ENCODE results near the gene PRDM16. TPM values are rescaled to one million over a fixed set of nuclear protein-coding genes. Genes with fewer than 3 reads are reported as not detected.

PRDM16 gene
- total and polyA plus RNA-seq, 7 donors = 0.04 to 1.2 (median 0.31) TPM

DNA sequence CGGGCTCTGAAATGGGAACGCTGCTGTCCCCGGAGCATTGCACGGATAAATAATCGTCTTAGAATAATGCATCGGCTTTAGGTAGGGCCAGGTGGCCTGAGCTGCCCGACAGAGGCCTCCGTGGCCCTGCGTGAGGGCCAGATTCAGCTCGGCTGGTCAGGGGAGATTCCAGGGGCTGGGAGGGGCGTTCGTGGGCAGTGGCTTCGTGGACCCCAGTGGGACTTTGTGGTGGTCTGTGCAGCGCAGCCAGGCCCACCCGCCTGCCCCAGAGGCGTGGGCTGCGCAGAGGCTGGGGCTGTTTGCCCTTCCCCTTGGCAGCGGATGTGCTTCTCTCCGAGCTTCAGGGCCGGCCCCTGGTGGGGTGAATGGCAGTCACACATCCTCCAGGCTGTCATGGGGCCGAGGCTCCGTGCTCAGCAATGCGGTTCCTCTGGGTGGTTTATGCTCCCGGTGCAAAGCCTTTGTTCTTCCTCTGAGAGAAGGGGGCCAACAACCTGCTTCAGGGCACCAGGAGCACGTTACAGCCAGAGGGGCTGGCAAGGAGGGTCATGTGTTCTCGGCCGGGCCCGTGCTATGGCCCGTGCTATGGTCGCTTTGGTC is 104.5 kb downstream of the PRDM16 start:
- intact Hi-C loops (cut with DNase I) = no loop called here
- ATAC-seq (no peak), DNase-seq (no peak)
- 92 to 93% (median 93%) methylated on average over 29 to 30 of the region's 30 CpGs for WGBS, 3 donors
- H3K4me1 ChIP-seq = peaks cover 27% of the 10 kb centered on the region
- no peak overlapping the region for H3K27ac ChIP-seq
- H3K36me3 ChIP-seq (ENCODE audit: insufficient read depth in 1 of 2, low read depth in 1 of 2) = no peaks in the 10 kb centered on the region
- H3K4me3 ChIP-seq = no peak overlapping the region
- peaks cover 0 to 3% (median 0%) of the 10 kb centered on the region in 3 donors for H3K27me3 ChIP-seq (ENCODE audit: insufficient read depth in 3 of 3, low read length in 2 of 3)
- H3K9me3 ChIP-seq = no peaks in the 10 kb centered on the region
- TF ChIP-seq, protein P1, sequence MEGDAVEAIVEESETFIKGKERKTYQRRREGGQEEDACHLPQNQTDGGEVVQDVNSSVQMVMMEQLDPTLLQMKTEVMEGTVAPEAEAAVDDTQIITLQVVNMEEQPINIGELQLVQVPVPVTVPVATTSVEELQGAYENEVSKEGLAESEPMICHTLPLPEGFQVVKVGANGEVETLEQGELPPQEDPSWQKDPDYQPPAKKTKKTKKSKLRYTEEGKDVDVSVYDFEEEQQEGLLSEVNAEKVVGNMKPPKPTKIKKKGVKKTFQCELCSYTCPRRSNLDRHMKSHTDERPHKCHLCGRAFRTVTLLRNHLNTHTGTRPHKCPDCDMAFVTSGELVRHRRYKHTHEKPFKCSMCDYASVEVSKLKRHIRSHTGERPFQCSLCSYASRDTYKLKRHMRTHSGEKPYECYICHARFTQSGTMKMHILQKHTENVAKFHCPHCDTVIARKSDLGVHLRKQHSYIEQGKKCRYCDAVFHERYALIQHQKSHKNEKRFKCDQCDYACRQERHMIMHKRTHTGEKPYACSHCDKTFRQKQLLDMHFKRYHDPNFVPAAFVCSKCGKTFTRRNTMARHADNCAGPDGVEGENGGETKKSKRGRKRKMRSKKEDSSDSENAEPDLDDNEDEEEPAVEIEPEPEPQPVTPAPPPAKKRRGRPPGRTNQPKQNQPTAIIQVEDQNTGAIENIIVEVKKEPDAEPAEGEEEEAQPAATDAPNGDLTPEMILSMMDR (IDR thresholded peaks at IDR 0.05) = no peak

DNA sequence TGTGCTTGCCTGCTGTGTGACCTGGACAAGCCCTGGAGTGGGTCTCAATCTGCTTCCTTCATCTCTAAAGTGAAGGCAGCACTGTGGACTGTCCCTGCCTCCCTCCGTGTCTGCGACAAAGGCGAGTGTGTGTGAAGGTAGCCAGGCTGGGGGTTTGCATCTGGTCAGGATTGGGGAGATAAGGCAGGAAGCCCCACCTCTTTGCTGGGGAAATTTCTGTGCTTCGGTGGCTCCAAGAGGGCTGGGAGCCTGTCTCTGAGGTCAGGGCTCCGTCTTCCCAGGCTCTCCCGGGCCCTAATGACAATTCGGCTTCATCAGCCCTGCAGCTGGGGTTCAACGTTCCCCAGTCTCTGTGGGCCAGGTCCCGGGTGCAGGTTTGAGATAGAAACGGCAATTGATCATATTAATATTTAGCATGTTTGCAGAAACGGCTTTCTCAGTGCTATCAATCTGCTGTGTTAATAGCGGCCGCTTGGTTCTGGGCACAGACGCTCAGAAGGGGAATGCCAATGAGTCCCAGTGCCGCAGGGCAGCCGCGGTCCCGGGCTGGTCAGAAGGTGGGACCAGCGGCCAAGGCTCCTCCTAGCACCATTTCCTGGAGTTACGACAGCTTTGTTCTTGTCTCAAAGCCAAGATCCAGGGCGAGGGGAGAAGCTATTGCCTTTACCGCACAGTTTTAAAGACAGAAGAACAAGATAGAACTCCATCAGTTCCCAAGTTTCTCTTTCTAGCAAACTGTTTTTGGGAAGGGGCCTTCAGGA is 105.7 kb downstream of the PRDM16 start:
- peak; percentile 29 to 81 (median 63) for ATAC-seq
- TF ChIP-seq, protein P1 (IDR thresholded peaks at IDR 0.05) = no peak
- H3K36me3 ChIP-seq (ENCODE audit: insufficient read depth in 1 of 2, low read depth in 1 of 2) = no peaks in the 10 kb centered on the region
- H3K4me3 ChIP-seq = peak overlapping the region; percentile 13
- peaks cover 27% of the 10 kb centered on the region for H3K4me1 ChIP-seq
- peaks cover 0 to 3% (median 0%) of the 10 kb centered on the region in 3 donors for H3K27me3 ChIP-seq (ENCODE audit: insufficient read depth in 3 of 3, low read length in 2 of 3)
- WGBS, 3 donors = 13 to 21% (median 19%) methylated on average over 22 of the region's 22 CpGs
- H3K9me3 ChIP-seq = no peaks in the 10 kb centered on the region
- H3K27ac ChIP-seq = peak overlapping the region; percentile 23
- peak; percentile 35 to 84 for DNase-seq
- intact Hi-C loops (cut with DNase I) = no loop called here

DNA sequence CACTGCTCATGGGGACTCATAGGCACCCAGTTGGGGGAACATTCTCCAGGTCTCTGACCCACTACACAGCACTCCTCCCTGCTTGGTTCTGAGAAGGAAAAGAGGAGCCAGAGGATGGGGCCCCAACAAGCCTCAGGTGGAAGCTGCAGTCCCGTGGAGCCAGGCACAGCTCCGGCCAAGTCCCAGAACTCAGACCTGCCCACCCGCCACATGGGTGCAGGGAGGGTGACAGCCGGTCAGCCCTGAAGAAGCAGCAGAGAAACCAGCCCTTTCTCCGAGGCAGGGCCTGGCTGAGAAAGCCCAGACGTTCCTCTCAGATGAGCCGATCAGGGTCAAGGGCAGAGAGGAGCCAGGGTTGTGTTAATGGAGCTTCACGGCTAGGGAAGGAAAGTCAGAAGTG is 106.5 kb downstream of the PRDM16 start:
- intact Hi-C loops (cut with DNase I) = no loop called here
- H3K27ac ChIP-seq = peak overlapping the region; percentile 23
- 90 to 96% (median 93%) methylated on average over 8 of the region's 8 CpGs for whole genome bisulfite sequencing, 3 donors

DNA sequence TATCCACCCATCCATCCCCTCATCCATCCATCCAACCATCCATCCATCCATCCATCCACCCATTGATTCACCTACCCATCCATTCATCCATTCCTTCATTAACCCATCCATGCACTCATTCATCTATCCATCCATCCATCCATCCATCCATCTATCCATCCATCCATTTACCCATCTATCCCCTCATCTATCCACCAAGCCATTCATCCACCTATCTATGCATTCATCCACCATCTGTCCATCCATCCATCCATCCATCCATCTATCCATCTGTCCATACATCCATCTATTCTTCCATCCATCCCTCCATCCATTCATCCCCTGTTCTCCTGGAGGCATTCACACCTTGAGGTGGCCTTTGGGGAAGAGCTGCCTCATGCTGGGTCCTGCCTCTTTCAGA is 107.0 kb downstream of the PRDM16 start:
- Histone ChIP-seq H3K27ac (no peak overlapping the region), H3K4me1 (peaks cover 18% of the 10 kb centered on the region), H3K4me3 (no peak overlapping the region), H3K27me3 (ENCODE audit: insufficient read depth in 3 of 3, low read length in 2 of 3) (peaks cover 0 to 3% (median 0%) of the 10 kb centered on the region in 3 donors), H3K9me3 (no peaks in the 10 kb centered on the region), H3K36me3 (ENCODE audit: insufficient read depth in 1 of 2, low read depth in 1 of 2) (no peaks in the 10 kb centered on the region)
- TF ChIP-seq, protein P1 (IDR thresholded peaks at IDR 0.05) = no peak
- ATAC-seq = no peak
- no peak for DNase-seq
- intact Hi-C loops (cut with DNase I) = no loop called here

More for the DNA sequence above, 106.5 kb downstream of the PRDM16 start:
- Histone ChIP-seq H3K27me3 (ENCODE audit: insufficient read depth in 3 of 3, low read length in 2 of 3) (peaks cover 0 to 3% (median 0%) of the 10 kb centered on the region in 3 donors), H3K9me3 (no peaks in the 10 kb centered on the region), H3K4me3 (no peak overlapping the region), H3K4me1 (peaks cover 22% of the 10 kb centered on the region), H3K36me3 (ENCODE audit: insufficient read depth in 1 of 2, low read depth in 1 of 2) (no peaks in the 10 kb centered on the region)
- ATAC-seq (no peak), DNase-seq (no peak)
- TF ChIP-seq, protein P1 (IDR thresholded peaks at IDR 0.05) = no peak
